Osteoblast (primary cell): Measurements from ENCODE around the gene CMIP. TPM values are rescaled to one million over a fixed set of nuclear protein-coding genes. Genes with fewer than 3 reads are reported as not detected.
"Not testable (repeated sequence)": the region's sequence is repeated elsewhere in the genome, so short reads cannot be mapped to it uniquely, and the experiment has no call there.

Experiments
- DNase-seq: peaks from one replicate; pipeline ENCODE4 v3.0.0; 2011; ENCODE audit warnings: low spot score, mixed read lengths; ENCODE audit not compliant: insufficient read length; ENCODE audit errors: missing footprints
- H2AFZ ChIP-seq: 2 replicates; pipeline ENCODE4 v1.6.0; 2011; ENCODE audit warnings: mild to moderate bottlenecking, low read length
- H3K27ac ChIP-seq: 2 replicates; pipeline ENCODE4 v1.5.1; 2011; ENCODE audit warnings: mild to moderate bottlenecking, low read depth, low read length, moderate library complexity
- H3K27me3 ChIP-seq: 2 replicates; pipeline ENCODE4 v1.6.0; 2012; ENCODE audit warnings: mild to moderate bottlenecking, control low read depth, inconsistent platforms, low read length, moderate library complexity; ENCODE audit not compliant: insufficient read depth
- H3K36me3 ChIP-seq: 2 replicates; pipeline ENCODE4 v1.5.1; 2011; ENCODE audit warnings: mild to moderate bottlenecking, low read length, control low read depth, moderate library complexity; ENCODE audit not compliant: insufficient read depth
- H3K4me1 ChIP-seq: 2 replicates; pipeline ENCODE4 v1.5.1; 2011; ENCODE audit warnings: mild to moderate bottlenecking, low read length, control low read depth, moderate library complexity; ENCODE audit not compliant: insufficient read depth
- H3K4me2 ChIP-seq: 2 replicates; pipeline ENCODE4 v1.6.0; 2011; ENCODE audit warnings: mild to moderate bottlenecking, low read length; ENCODE audit not compliant: insufficient read depth
- H3K4me3 ChIP-seq: fragments of 200-600 bp; sonication (generic); 3 replicates; pipeline ENCODE4 v1.5.1; 2012; ENCODE audit warnings: mild to moderate bottlenecking, low read length, inconsistent platforms; ENCODE audit not compliant: insufficient read depth
- H3K79me2 ChIP-seq: 2 replicates; pipeline ENCODE4 v1.6.0; 2012; ENCODE audit warnings: mild to moderate bottlenecking, low read length, control low read depth, inconsistent platforms; ENCODE audit not compliant: insufficient read depth
- H3K9me3 ChIP-seq: 2 replicates; pipeline ENCODE4 v1.5.1; 2011; ENCODE audit warnings: low read depth, low read length, control low read depth
- H4K20me1 ChIP-seq: 2 replicates; pipeline ENCODE4 v1.6.0; 2012; ENCODE audit warnings: mild to moderate bottlenecking, low read length, control low read depth; ENCODE audit not compliant: insufficient read depth
- total RNA-seq: library from RNA; depleted of rRNA; stranded (reverse); fragments of >200 nt; gene quantifications from 2 replicates; pipeline ENCODE4 v1.2.3, GENCODE V29; 2012
- TF ChIP-seq, protein P1 (sequence below): IDR thresholded peaks from 2 replicates; pipeline ENCODE4 v1.5.1; 2011; ENCODE audit warnings: mild to moderate bottlenecking, low read depth, low read length, moderate library complexity; ENCODE audit errors: extremely low read depth

The CMIP gene
- total RNA-seq, 1 donor: 8.3 TPM

- Histone ChIP-seq H3K9me3 (no peaks in the 10 kb centered on the region), H3K36me3 (no peaks in the 10 kb centered on the region), H2AFZ (no peak overlapping the region), H3K4me1 (no peaks in the 10 kb centered on the region), H3K27me3 (no peaks in the 10 kb centered on the region), H3K4me3 (no peak overlapping the region), H3K79me2 (no peaks in the 10 kb centered on the region), H3K4me2 (no peak overlapping the region), H3K27ac (no peak overlapping the region), H4K20me1 (no peaks in the 10 kb centered on the region)
- TF ChIP-seq, protein P1, sequence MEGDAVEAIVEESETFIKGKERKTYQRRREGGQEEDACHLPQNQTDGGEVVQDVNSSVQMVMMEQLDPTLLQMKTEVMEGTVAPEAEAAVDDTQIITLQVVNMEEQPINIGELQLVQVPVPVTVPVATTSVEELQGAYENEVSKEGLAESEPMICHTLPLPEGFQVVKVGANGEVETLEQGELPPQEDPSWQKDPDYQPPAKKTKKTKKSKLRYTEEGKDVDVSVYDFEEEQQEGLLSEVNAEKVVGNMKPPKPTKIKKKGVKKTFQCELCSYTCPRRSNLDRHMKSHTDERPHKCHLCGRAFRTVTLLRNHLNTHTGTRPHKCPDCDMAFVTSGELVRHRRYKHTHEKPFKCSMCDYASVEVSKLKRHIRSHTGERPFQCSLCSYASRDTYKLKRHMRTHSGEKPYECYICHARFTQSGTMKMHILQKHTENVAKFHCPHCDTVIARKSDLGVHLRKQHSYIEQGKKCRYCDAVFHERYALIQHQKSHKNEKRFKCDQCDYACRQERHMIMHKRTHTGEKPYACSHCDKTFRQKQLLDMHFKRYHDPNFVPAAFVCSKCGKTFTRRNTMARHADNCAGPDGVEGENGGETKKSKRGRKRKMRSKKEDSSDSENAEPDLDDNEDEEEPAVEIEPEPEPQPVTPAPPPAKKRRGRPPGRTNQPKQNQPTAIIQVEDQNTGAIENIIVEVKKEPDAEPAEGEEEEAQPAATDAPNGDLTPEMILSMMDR: no peak
- no peak for DNase-seq
Observed at GRCh38 chr16:81421536-81421935, 23.1 kb upstream of the CMIP start.

GRCh38 chr16:81422153-81422552 lies 22.5 kb upstream of the CMIP start:
- not testable (repeated sequence) for H3K4me1 ChIP-seq, H3K27me3 ChIP-seq

GRCh38 chr16:81424771-81425170 lies 19.8 kb upstream of the CMIP start:
- H3K4me3 ChIP-seq: no peak overlapping the region
- no peaks in the 10 kb centered on the region for H3K79me2 ChIP-seq
- H3K27ac ChIP-seq: no peak overlapping the region
- no peaks in the 10 kb centered on the region for H3K36me3 ChIP-seq
- H3K4me2 ChIP-seq: no peak overlapping the region
- H3K9me3 ChIP-seq: no peaks in the 10 kb centered on the region
- no peaks in the 10 kb centered on the region for H4K20me1 ChIP-seq
- H2AFZ ChIP-seq: peak overlapping the region; percentile 35
- H3K4me1 ChIP-seq: peaks cover 3% of the 10 kb centered on the region
- H3K27me3 ChIP-seq: no peaks in the 10 kb centered on the region
- TF ChIP-seq, protein P1: no peak
- no peak for DNase-seq

More at GRCh38 chr16:81422153-81422552, 22.5 kb upstream of the CMIP start:
- H3K9me3 ChIP-seq, H3K27ac ChIP-seq, H3K4me2 ChIP-seq, H2AFZ ChIP-seq, H3K36me3 ChIP-seq, DNase-seq, H4K20me1 ChIP-seq, H3K4me3 ChIP-seq, H3K79me2 ChIP-seq: not testable (repeated sequence)

DNA sequence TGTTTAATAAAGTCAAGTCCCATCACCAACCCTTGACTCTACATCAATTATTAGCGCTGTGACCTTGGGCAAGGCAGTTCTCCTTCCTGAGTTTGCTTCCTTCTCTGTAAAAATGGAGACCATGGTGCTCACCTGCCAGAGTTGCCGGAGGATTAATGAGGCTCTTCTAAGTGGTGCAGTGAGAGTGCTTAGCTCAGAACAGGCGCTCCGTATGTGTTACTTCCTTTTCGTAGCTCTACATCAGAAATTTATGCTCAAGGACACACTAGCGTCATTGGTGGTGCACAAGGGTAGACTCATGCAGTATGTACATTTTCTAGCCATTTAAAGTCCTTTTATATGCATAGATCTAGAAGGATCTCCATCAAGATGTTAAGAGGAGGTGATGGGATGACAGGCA lies 17.4 kb upstream of the CMIP start:
- no peaks in the 10 kb centered on the region for H3K9me3 ChIP-seq
- H2AFZ ChIP-seq: no peak overlapping the region
- no peak overlapping the region for H3K4me3 ChIP-seq
- no peaks in the 10 kb centered on the region for H4K20me1 ChIP-seq
- H3K27me3 ChIP-seq: no peaks in the 10 kb centered on the region
- TF ChIP-seq, protein P1: no peak
- H3K79me2 ChIP-seq: no peaks in the 10 kb centered on the region
- no peak overlapping the region for H3K4me2 ChIP-seq
- no peaks in the 10 kb centered on the region for H3K36me3 ChIP-seq
- no peak for DNase-seq
- peaks cover 15% of the 10 kb centered on the region for H3K4me1 ChIP-seq
- no peak overlapping the region for H3K27ac ChIP-seq
